CD4-positive, alpha-beta memory T cell (primary cell): ENCODE results near the gene ADRA2B. TPM values are rescaled to one million over a fixed set of nuclear protein-coding genes. Genes with fewer than 3 reads are reported as not detected.

ENCODE experiments used
- polyA plus RNA-seq, 2 donors: library from polyadenylated mRNA; unstranded; fragments of 300-500 nt; fragmentation: Illumina TruSeq; gene quantifications; one replicate each; pipeline ENCODE4 v1.2.3, GENCODE V29; 2021
- total RNA-seq, 2 experiments: library from RNA; stranded (reverse); gene quantifications; one replicate each; pipeline ENCODE4 v1.2.3, GENCODE V29; 2021

The ADRA2B gene
- total and polyA plus RNA-seq, 4 experiments from 2014 or later, result not detected

Other genes with a start within 250 kb of the ADRA2B start
- 10 to 100 TPM; 82.4 to 93.4 TPM for gene ANKRD36C, start 124.7 kb downstream of the ADRA2B start, total RNA-seq
- gene ANKRD36C, start 124.7 kb downstream of the ADRA2B start, polyA plus RNA-seq, result 10 to 100 TPM in 1 of 2 donors, 1 to 10 TPM in 1; 6.8 to 32.2 TPM
- 1 to 10 TPM; 2.9 to 3.3 TPM for gene GPAT2, start 81.7 kb downstream of the ADRA2B start, total RNA-seq
- gene GPAT2, start 81.7 kb downstream of the ADRA2B start, polyA plus RNA-seq, result 1 to 10 TPM; 3.6 to 6.3 TPM
- gene ASTL, start 21.9 kb upstream of the ADRA2B start, total RNA-seq, result 1 to 10 TPM in 1 of 2 experiments, not detected in 1; 1.3 TPM
- under 1 TPM in 1 of 2 donors, not detected in 1; 0.48 TPM for gene ASTL, start 21.9 kb upstream of the ADRA2B start, polyA plus RNA-seq
- gene DUSP2, start 28.9 kb upstream of the ADRA2B start, total RNA-seq, result 10 to 100 TPM; 33.4 to 34.6 TPM
- gene DUSP2, start 28.9 kb upstream of the ADRA2B start, polyA plus RNA-seq, result 100 to 1,000 TPM in 1 of 2 donors, 10 to 100 TPM in 1; 48.2 to 303 TPM
- gene STARD7, start 92.3 kb upstream of the ADRA2B start, total RNA-seq, result 10 to 100 TPM; 84.9 to 92.9 TPM
- gene STARD7, start 92.3 kb upstream of the ADRA2B start, polyA plus RNA-seq, result 100 to 1,000 TPM; 109 to 196 TPM
- gene TMEM127, start 149.4 kb upstream of the ADRA2B start, total RNA-seq, result 10 to 100 TPM; 45.1 to 45.6 TPM
- gene TMEM127, start 149.4 kb upstream of the ADRA2B start, polyA plus RNA-seq, result 10 to 100 TPM; 27.3 to 46.0 TPM
- 10 to 100 TPM; 78.3 to 87.3 TPM for gene CIAO1, start 149.7 kb upstream of the ADRA2B start, total RNA-seq
- gene CIAO1, start 149.7 kb upstream of the ADRA2B start, polyA plus RNA-seq, result 100 to 1,000 TPM in 1 of 2 donors, 10 to 100 TPM in 1; 94.3 to 111 TPM
- gene SNRNP200, start 189.0 kb upstream of the ADRA2B start, total RNA-seq, result 100 to 1,000 TPM; 225 to 227 TPM
- gene SNRNP200, start 189.0 kb upstream of the ADRA2B start, polyA plus RNA-seq, result 10 to 100 TPM; 53.6 to 84.8 TPM
- gene ITPRIPL1, start 208.7 kb upstream of the ADRA2B start, total RNA-seq, result 10 to 100 TPM; 11.5 to 11.7 TPM
- gene ITPRIPL1, start 208.7 kb upstream of the ADRA2B start, polyA plus RNA-seq, result 10 to 100 TPM; 10.0 to 10.3 TPM
- 1 to 10 TPM; 5.4 to 7.7 TPM for gene NCAPH, start 219.2 kb upstream of the ADRA2B start, total RNA-seq
- 1 to 10 TPM in 1 of 2 donors, under 1 TPM in 1; 0.20 to 1.2 TPM for gene NCAPH, start 219.2 kb upstream of the ADRA2B start, polyA plus RNA-seq